ENCODE results near the gene AGPAT1. TPM values are rescaled to one million over a fixed set of nuclear protein-coding genes. Genes with fewer than 3 reads are reported as not detected.

The AGPAT1 gene
- total and polyA plus RNA-seq, 2 of the 8 experiments (the other 6 are each of a cell fraction or from before 2014, with no cell fraction given) = 96.0 to 222 TPM

DNA sequence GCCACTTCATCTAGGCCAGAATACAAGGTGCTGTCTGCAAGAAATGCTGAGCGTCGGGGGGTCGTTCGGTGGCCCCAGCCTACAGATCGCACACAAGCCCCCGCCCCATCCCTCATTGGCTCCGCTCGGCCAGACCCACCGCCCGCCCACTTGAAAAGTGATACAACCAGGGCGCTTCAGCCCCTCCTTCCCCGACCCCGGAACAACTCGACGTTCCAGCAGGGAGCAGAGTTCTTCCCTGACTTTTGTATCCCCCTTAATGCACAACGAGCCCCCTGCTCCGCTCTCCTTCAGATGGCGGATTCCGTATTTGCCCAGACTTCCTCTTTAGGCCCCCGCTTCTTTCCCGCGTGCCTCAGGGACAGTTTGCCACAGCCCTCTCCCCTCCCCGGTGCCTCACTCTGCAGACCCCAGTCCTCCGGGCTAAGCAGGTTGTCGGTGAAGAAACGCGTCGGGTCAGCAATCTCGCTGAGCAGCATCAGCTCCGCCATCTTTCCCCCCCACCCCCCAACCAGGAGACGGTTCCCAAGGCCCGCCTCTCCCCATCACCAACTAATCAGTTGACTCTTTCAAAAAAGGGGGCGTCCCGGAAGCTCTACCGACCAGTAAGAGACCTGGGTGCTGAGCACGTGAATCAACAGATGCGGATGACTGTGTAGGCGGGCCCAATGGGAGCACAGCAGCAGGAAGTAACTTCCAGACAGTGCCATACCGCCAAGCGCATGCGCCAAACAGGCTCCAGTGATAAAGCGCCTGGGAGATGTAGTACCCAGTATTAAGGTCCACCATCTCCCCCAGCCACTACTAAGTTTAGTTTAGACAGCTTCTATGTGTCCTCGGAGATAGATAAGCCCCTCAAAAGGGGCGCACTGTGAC lies 47.9 kb downstream of the AGPAT1 start, which contains the start of gene ATF6B:
TSS of gene ATF6B (minus strand) at position 530 of the 876 bp plus-strand sequence. CDS start at position 491, 39 bp downstream.
- peak within 1 kb of the TSS; percentile 89 for H2BK5ac ChIP-seq (ENCODE audit: low read depth, low read length)
- H3K79me1 ChIP-seq (ENCODE audit: low read depth, low read length) = peaks cover 2% of the 10 kb centered on the region; the same call in 1 of the 2 replicates
- peak within 1 kb of the TSS; percentile 82 to 98 for H3K4me2 ChIP-seq (ENCODE audit: insufficient read depth in 1 of 2, low read depth in 2 of 2, low read length in 2 of 2)
- H3K23ac ChIP-seq (ENCODE audit: insufficient read length) = no peak within 1 kb of the TSS
- peaks cover 3 to 19% (median 8%) of the 10 kb centered on the region in 4 experiments; a peak in 6 of 7 replicates for H3K4me1 ChIP-seq (replicated peaks in 1 of 4; ENCODE audit: control insufficient read depth in 3 of 4, insufficient read depth in 4 of 4, low read length in 3 of 4)
- H3K14ac ChIP-seq (ENCODE audit: insufficient read length) = no peak within 1 kb of the TSS
- no peak within 1 kb of the TSS; the same call in 1 of the 2 replicates for H3K18ac ChIP-seq (ENCODE audit: extremely low read depth, low read length)
- peaks cover 0 to 12% of the 10 kb centered on the region in 2 experiments; a peak in 1 of 4 replicates for H3K79me2 ChIP-seq (ENCODE audit: control insufficient read depth in 1 of 2, insufficient read depth in 2 of 2, low read length in 2 of 2)
- no peaks in the 10 kb centered on the region for H3K9me3 ChIP-seq (ENCODE audit: insufficient read depth in 2 of 2, low read depth in 1 of 2, low read length in 1 of 2)
- peak within 1 kb of the TSS; percentile 55 for H2BK12ac ChIP-seq (ENCODE audit: low read depth, low read length)
- H2BK15ac ChIP-seq (ENCODE audit: low read length) = peak within 1 kb of the TSS; percentile 83; the same call in 1 of the 2 replicates
- H4K8ac ChIP-seq (ENCODE audit: extremely low read depth, insufficient read depth, low read length) = peak within 1 kb of the TSS; percentile 92; the same call in 1 of the 2 replicates
- FAIRE-seq (peak; percentile 36), DNase-seq (ENCODE audit: low read depth in 1 of 2, low spot score in 2 of 2) (peak; percentile 91 to 96)
- H2BK120ac ChIP-seq (replicated peaks; ENCODE audit: low read depth, low read length) = no peak within 1 kb of the TSS
- no peak within 1 kb of the TSS for H2AK5ac ChIP-seq (ENCODE audit: low read depth, low read length)
- H3K56ac ChIP-seq (replicated peaks; ENCODE audit: insufficient read length, low read depth, low read length) = peak within 1 kb of the TSS; percentile 50
- ChIA-PET CTCF (ENCODE audit: partially characterized antibody) (interaction anchor here (1.0 to 5.6 kb wide), 10 partner anchors 10 to 61 kb away, joined by 3 to 76 read pairs (median 6); partner anchors contain the start of gene PRRT1), POLR2A (ENCODE audit: partially characterized antibody) (interaction anchor here (0.7 to 6.5 kb wide), 22 partner anchors 9 to 844 kb away, joined by 3 to 70 read pairs (median 4); partner anchors contain the start of genes AGPAT1, EGFL8, MSH5 and PRRT1)
- H2BK20ac ChIP-seq (ENCODE audit: low read length) = no peak within 1 kb of the TSS
- H3K4me3 ChIP-seq (ENCODE audit: extremely low read depth in 1 of 4, insufficient read depth in 2 of 4, low read depth in 3 of 4, low read length in 4 of 4) = peak within 1 kb of the TSS; percentile 95 to 100 (median 99)
- no peaks in the 10 kb centered on the region for H3K27me3 ChIP-seq (replicated peaks in 1 of 4; ENCODE audit: control insufficient read depth in 3 of 4, extremely low read depth in 1 of 4, insufficient read depth in 3 of 4, low read length in 3 of 4)
- H4K91ac ChIP-seq (replicated peaks; ENCODE audit: insufficient read length, low read length) = peak within 1 kb of the TSS; percentile 63
- peak within 1 kb of the TSS; percentile 78; the same call in 1 of the 2 replicates for H2AFZ ChIP-seq (ENCODE audit: low read length)
- H3K9ac ChIP-seq (replicated peaks in 1 of 4; ENCODE audit: extremely low read depth in 1 of 4, low read depth in 3 of 4, low read length in 3 of 4) = peak within 1 kb of the TSS; percentile 65 to 97 (median 96)
- 1% methylated on average over 43 of the region's 44 CpGs; no CpG with 5 or more reads in 1 of the 2 experiments for WGBS, 2 experiments (ENCODE audit: extremely low coverage in 1 of 2, insufficient coverage in 1 of 2, insufficient read length in 1 of 2, insufficient replicate concordance in 2 of 2, low coverage in 1 of 2, low lambda C conversion rate in 2 of 2, missing lambda C conversion rate in 1 of 2)
- no peaks in the 10 kb centered on the region for H4K20me1 ChIP-seq (replicated peaks in 1 of 2; ENCODE audit: control insufficient read depth in 1 of 2, insufficient read depth in 2 of 2, low read length in 2 of 2)
- peaks cover 5% of the 10 kb centered on the region for H3K23me2 ChIP-seq (ENCODE audit: low read depth, low read length)
- peaks cover 0 to 10% (median 4%) of the 10 kb centered on the region in 4 experiments; a peak in 4 of 8 replicates for H3K36me3 ChIP-seq (ENCODE audit: control insufficient read depth in 2 of 4, insufficient read depth in 4 of 4, low read length in 3 of 4)
- peak within 1 kb of the TSS; percentile 98 for H3K27ac ChIP-seq (ENCODE audit: low read depth, low read length)
- peak within 1 kb of the TSS; percentile 88 for H4K5ac ChIP-seq (ENCODE audit: insufficient read length, low read depth, low read length)
- H3K4ac ChIP-seq (replicated peaks; ENCODE audit: insufficient read length, low read depth, low read length) = peak within 1 kb of the TSS; percentile 22
- TF ChIP-seq GABPA (IDR thresholded peaks at IDR 0.05; ENCODE audit: borderline replicate concordance, insufficient read depth, low read length) (no peak), TAF7 (optimal IDR thresholded peaks at IDR 0.05; ENCODE audit: borderline replicate concordance, low read depth, low read length) (peak; percentile 38), BACH1 (IDR thresholded peaks at IDR 0.05; ENCODE audit: low read length) (no peak), CHD1 (IDR thresholded peaks at IDR 0.05; ENCODE audit: low read depth, low read length) (0 out of 2 replicates have a peak, but pooled peaks have one; percentile 42), CBX5 (IDR thresholded peaks at IDR 0.05; ENCODE audit: low read depth, low read length) (no peak), EZH2 (IDR thresholded peaks at IDR 0.05; ENCODE audit: low read depth, low read length, severe bottlenecking) (no peak), TCF12 (IDR thresholded peaks at IDR 0.05; ENCODE audit: low read depth, low read length) (no peak), SRF (IDR thresholded peaks at IDR 0.05; ENCODE audit: low read depth, low read length) (no peak), SIN3A (conservative IDR thresholded peaks at IDR 0.05 in 1 of 2, IDR thresholded peaks at IDR 0.05 in 1 of 2; ENCODE audit: low read depth in 1 of 2, low read length in 2 of 2) (peak in 1 of 2 experiments; percentile 73; a peak in 2 of 4 replicates), PHF8 (conservative IDR thresholded peaks at IDR 0.05; ENCODE audit: low read depth, low read length) (peak; percentile 89)
